HG02588 (cell line): ENCODE data around the gene EEF2KMT.

ENCODE experiments used
- ATAC-seq: cut with Tn5 transposase; IDR thresholded peaks from one replicate; pipeline ENCODE4 v1.9.1; 2021; ENCODE audit warnings: mild to moderate bottlenecking, moderate library complexity; ENCODE audit not compliant: unreplicated experiment

EEF2KMT gene

DNA sequence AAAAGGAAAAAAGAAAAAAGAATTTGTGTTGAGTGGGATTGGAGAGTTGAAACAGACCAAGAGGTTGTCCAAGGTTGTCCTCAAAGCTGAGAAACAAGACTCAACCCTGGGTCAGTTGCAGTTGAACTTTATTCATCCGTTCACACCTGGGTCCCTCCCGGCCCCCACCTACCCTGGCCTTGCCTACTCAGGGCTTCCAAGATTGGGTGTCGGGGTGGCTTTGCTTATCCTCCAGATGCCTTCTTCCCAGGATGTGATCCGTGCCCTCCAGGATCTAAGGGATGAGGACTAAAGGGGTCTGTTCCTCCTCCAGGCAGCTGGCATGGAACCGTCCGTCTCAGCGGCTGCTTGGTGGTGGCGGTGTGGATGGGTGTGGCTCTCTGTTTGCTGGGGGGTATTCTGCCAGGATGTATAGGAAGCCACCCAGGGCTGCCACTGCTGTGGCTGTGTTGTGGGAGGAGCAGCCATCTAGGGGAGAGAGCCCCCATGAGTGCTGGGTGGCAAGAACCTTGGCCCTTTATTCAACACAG is 53.5 kb downstream of the EEF2KMT start:
- no peak for ATAC-seq

DNA sequence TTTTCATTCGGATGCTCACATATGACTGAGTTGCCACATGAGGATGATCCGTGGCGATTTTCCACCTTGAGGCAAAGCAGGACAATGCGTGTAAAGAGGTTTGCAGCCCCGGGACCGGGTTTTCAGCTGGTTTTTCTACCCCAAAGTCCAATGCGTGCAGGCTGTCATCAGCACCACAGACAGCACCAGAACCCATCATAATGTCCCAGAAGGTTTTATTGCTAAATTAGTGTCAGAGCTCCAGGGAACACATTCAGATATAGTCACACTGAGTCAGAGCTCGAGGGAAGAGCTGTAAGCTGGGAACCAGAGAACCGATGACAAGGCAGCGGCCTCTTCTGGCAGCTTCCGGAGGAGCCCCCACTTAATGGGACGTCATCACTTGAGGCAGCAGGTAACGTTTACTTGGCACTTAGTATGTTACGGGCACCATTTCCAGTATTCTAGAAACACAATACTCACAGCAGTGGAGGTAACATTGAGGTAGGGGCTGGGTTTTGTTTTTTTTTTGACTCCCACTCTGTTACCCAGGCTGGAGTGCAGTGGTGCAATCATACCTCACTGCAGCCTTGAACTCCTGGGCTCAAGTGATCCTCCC is 54.9 kb downstream of the EEF2KMT start:
- ATAC-seq, result no peak

DNA sequence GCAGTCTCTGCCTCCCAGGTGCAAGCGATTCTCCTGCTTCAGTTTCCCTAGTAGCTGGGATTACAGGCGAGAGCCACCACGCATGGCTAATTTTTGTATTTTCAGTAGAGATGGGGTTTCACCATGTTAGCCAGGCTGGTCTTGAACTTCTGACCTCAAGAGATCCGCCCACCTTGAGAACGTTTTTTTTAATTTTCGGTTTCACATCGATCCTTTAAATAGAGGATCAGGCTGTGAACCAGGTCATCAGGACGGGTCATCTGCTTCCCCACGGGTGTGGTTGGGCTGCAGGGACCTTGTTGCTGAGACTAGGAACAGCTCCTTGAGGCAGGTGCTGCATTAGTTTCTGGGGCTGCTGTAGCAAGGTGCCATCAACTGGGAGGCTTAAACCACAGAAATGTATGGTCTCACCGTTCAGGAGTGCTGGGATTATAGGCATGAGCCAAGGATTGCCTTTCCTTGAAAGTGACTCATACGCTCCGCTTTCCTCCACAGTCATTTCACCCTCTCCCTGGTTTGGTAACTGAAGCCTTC is 55.9 kb downstream of the EEF2KMT start:
- no peak for ATAC-seq

DNA sequence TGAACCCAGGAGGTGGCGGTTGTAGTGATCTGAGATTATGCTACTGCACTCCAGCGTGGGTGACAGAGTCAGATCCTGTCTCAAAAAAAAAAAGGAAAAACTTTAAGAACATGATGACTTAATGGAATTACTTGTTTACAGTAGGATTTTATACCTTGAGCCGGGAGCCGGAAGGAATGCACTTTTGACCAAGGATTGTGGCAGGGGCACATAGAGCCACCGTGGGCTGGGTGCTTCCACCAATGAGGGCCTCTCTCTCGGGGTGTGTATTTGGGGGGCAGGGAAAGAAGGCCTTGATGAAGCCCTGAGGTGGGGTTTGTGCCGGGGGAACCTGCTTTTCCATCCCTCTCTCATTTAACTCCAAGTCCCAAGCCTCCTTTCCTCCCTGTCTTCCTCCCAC is 57.1 kb downstream of the EEF2KMT start:
- ATAC-seq, result no peak

DNA sequence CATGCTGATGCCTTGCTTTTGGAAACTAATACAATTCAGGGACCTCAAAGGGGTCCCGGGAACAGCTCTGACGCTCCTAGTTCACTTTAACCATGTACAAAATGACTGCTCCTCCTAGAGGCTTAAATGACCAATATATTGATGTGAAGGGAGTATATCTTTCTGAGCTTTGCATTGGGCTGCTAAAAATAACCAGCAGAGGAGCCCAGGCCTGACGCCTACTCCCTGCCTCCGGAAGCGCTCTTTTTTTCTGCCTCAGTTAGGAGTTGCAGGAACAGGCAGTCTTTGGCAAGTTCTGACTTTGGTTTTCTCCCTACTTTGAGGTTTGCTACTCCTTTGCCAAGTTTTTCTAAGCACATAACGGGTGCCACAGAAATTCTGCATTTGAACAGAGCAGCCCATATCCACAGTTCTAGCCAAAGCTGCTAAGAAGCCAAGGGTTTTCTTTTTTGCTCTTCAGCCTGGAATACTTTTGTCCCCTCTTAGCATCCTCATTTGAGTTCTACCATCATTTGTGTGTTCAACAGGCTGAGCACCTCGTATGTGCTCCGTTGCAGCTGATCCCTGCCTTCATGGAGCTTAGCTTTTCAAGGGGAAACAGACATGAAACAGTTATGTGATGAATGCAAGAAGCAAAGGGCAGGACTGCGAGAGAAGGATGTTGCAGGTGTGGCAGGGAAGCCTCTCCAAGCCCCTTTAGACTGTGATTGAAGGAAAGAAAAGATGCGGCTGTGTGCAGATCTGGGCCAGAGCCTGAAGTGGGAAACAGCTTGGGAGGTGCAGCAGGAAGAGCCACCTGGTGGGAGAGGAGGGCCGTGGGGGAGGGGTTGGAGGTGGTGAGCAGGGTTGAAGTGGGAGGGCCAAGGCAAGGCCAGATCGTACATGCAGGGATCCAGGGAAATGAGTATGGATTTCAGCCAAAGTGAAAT is 61.1 kb downstream of the EEF2KMT start:
- no peak for ATAC-seq

DNA sequence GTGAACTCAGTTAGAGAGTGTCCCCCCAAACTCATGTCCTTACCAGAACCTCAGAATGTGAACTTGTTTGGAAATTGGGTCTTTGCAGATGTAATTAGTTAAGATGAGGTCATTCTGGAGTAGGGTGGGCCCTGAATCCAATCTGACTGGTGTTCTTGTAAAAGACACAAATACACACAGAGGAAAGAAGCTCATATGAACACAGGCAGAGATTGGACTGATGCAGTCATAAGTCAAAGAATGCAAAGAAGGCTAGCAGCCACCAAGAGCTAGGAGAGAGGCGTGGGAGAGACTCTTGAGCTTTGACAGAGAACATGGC is 61.7 kb downstream of the EEF2KMT start:
- no peak for ATAC-seq
